Upper lobe of left lung (tissue), 4 donors: ENCODE data around the gene BIRC2.

Experiments
- CTCF ChIP-seq, 6 experiments: fragments of 450-650 bp in 4 of 6; fragments of 200-600 bp in 2 of 6; sonication (generic) in 2 of 6; IDR thresholded peaks; one replicate each; pipeline ENCODE4 v1.5.1; 2016 to 2019; ENCODE audit warnings: antibody characterized with exemption in 6 of 6
- POLR2A ChIP-seq, 4 donors: fragments of 450-650 bp; IDR thresholded peaks; one replicate each; pipeline ENCODE4 v1.5.1; 2016 to 2017; ENCODE audit warnings: antibody characterized with exemption in 4 of 4, mild to moderate bottlenecking in 2 of 4

GRCh38 chr11:102368472-102368871 is 21.5 kb downstream of the BIRC2 start:
- TF ChIP-seq CTCF (IDR thresholded peaks at IDR 0.05) (no peak), POLR2A (IDR thresholded peaks at IDR 0.05) (no peak)
